ENCODE results near the gene CTF1.
A peak's percentile ranks its signal among the peaks of the same experiment; 100 is the strongest.
"Not testable (repeated sequence)": the region's sequence is repeated elsewhere in the genome, so short reads cannot be mapped to it uniquely, and the experiment has no call there.

Gene CTF1

GRCh38 chr16:30927789-30928378 lies 31.5 kb downstream of the CTF1 start:
- FAIRE-seq (peak; percentile 79), DNase-seq (ENCODE audit: insufficient read length, low spot score) (no peak)

GRCh38 chr16:30928390-30928789 lies 32.0 kb downstream of the CTF1 start:
- DNase-seq (ENCODE audit: insufficient read length, low spot score) (no peak), FAIRE-seq (no peak)

DNA sequence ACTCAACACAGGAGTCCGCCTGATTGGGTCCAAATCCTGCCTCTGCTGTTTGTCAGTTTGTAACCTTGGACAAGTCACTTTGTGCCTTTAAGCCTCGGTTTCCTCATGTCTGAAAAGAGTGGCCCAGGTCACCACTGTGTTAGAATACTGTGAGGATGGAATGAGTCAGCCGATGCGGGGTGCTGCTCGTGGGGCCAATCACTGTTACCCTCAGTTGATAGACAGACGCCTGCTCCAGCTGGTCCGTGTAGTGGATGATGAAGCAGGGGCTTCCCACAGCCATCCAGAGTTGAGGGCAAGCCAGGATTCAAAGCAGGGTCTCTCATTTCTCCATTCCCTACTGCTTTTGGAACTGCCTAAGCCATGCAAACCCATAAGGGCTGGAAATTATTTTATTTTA lies 32.8 kb downstream of the CTF1 start:
- no peak for FAIRE-seq
- DNase-seq (ENCODE audit: insufficient read length, low spot score), result no peak

GRCh38 chr16:30930160-30930571 lies 33.8 kb downstream of the CTF1 start:
- FAIRE-seq (no peak), DNase-seq (ENCODE audit: insufficient read length, low spot score) (no peak)

GRCh38 chr16:30931068-30931650 lies 34.7 kb downstream of the CTF1 start:
- no peak for FAIRE-seq
- no peak for DNase-seq (ENCODE audit: insufficient read length, low spot score)

- FAIRE-seq (peak; percentile 57), DNase-seq (ENCODE audit: insufficient read length, low spot score) (peak; percentile 50)
Measured at GRCh38 chr16:30934827-30935557, 38.6 kb downstream of the CTF1 start.

GRCh38 chr16:30937692-30938091 lies 41.3 kb downstream of the CTF1 start:
- DNase-seq (ENCODE audit: insufficient read length, low spot score) (no peak), FAIRE-seq (no peak)

GRCh38 chr16:30939571-30939970 lies 43.2 kb downstream of the CTF1 start:
- not testable (repeated sequence) for DNase-seq (ENCODE audit: insufficient read length, low spot score); FAIRE-seq

DNA sequence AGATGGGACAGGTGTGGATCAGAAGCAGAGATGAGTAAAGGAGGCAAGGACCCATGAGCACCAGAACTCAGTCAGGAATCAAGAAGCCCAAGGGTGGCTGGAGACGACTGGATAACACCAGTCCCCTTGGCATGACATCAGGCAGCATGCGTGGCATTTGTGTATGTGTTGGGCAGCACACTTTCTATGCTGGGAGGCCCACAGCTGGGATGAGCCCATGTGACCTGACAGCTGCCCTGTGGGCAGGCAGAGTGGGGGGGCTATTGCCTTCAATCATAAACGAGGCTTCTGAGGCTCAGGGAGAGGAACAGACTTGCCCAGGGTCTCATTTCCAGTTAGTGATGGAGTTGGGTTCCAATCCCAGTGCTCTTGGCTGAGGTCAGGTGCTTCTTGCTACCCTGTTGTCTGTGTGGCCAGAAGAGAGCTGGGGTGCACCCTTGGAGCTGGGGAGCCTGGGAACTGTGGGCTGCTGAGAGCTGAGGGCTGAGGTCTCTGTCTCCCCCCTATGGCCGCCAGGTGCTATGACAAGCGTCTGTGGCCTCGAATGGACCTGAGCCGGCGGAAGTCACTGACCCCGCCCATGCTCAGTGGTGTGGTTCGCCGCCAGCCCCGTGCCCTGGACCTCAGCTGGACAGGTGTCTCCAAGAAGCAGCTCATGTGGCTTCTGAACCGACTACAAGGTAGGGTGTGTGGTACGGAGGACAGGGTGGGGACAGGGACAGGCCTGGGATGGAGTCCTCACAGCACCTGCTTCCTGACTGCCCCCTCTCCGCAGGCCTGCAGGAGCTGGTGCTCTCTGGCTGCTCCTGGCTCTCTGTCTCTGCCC lies 45.4 kb downstream of the CTF1 start:
- DNase-seq (ENCODE audit: insufficient read length, low spot score) (peak; percentile 79), FAIRE-seq (peak; percentile 78)

DNA sequence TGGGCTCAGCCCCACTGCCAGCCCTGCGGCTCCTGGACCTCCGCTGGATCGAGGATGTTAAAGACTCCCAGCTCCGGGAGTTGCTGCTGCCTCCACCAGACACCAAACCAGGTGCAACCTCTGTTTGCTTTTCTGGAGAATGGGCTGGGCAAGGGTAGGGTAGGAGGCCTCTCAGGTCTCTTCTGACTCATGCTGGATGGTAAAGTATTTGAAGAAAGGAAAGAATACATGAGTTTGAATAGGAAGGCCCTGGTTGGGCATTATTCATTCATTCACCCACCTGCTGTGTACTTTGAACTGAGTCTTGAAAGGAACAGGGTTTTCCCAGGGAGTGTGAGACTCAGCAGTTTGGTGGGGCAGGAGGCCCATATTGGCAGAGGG lies 46.0 kb downstream of the CTF1 start:
- FAIRE-seq, result no peak
- no peak for DNase-seq (ENCODE audit: insufficient read length, low spot score)

GRCh38 chr16:30944352-30944751 lies 47.9 kb downstream of the CTF1 start:
- DNase-seq (ENCODE audit: insufficient read length, low spot score) (no peak), FAIRE-seq (no peak)

GRCh38 chr16:30946671-30947540 lies 50.5 kb downstream of the CTF1 start:
- FAIRE-seq (no peak), DNase-seq (ENCODE audit: insufficient read length, low spot score) (no peak)

DNA sequence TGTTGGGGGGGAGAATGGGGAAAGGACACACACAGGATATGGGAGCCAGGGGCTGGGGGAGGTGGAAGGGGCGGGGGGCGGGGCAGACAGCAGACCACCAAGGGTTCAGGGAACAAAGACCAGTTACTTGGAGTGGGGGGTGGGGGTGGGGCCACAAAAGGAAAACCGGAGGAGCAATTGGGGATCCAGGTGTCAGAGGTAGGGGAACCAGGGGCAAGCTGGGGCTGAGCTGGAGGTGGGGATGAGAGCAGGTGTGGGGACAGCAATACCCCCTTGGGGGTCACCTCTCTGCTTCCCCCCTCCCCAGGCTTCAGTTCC lies 51.1 kb downstream of the CTF1 start:
- FAIRE-seq (no peak), DNase-seq (ENCODE audit: insufficient read length, low spot score) (no peak)

GRCh38 chr16:30947859-30948666 lies 51.6 kb downstream of the CTF1 start:
- DNase-seq (ENCODE audit: insufficient read length, low spot score) (peak; percentile 93), FAIRE-seq (peak; percentile 83)

- FAIRE-seq (no peak), DNase-seq (ENCODE audit: insufficient read length, low spot score) (peak; percentile 58)
Measured at GRCh38 chr16:30948667-30949649, 52.5 kb downstream of the CTF1 start, which contains the start of gene ORAI3. Gene ORAI3, plus strand, starts transcription at chr16:30949068. Its CDS starts 222 bp downstream, at chr16:30949290.

- FAIRE-seq (peak; percentile 95), DNase-seq (ENCODE audit: insufficient read length, low spot score) (peak; percentile 86)
Measured at GRCh38 chr16:30949650-30950515, 53.5 kb downstream of the CTF1 start.

GRCh38 chr16:30950516-30951065 lies 54.2 kb downstream of the CTF1 start:
- FAIRE-seq, result no peak
- no peak for DNase-seq (ENCODE audit: insufficient read length, low spot score)
